GM18498 (cell line): ENCODE data around the gene KCTD2.
"Not testable (repeated sequence)": the region's sequence is repeated elsewhere in the genome, so short reads cannot be mapped to it uniquely, and the experiment has no call there.

Source experiments
- ATAC-seq: cut with Tn5 transposase; IDR thresholded peaks from one replicate; pipeline ENCODE4 v1.9.1; 2021; ENCODE audit warnings: mild to moderate bottlenecking, moderate library complexity; ENCODE audit not compliant: unreplicated experiment

The KCTD2 gene

DNA sequence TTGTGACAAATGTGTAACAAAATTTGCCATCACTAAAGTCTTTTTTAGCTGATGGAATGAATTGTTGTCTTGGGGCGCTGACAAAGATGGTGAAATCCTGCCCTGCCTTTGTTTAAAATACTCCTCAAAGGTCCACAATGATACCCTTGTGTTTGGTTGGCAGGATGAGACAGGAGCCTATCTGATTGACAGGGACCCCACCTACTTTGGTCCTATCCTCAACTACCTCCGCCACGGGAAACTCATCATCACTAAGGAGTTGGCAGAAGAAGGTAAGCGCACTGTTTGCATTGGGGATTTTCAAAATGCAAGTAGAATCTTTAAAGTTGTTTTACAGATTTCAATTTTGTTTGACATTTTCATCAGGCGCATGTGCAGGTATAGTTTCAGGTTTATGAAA is 2.0 kb downstream of the KCTD2 start:
- ATAC-seq: no peak

GRCh38 chr17:75049706-75050105 is 2.7 kb downstream of the KCTD2 start:
- no peak for ATAC-seq

- ATAC-seq: no peak
These were observed 4.9 kb downstream of the KCTD2 start for GRCh38 chr17:75051941-75052340.

DNA sequence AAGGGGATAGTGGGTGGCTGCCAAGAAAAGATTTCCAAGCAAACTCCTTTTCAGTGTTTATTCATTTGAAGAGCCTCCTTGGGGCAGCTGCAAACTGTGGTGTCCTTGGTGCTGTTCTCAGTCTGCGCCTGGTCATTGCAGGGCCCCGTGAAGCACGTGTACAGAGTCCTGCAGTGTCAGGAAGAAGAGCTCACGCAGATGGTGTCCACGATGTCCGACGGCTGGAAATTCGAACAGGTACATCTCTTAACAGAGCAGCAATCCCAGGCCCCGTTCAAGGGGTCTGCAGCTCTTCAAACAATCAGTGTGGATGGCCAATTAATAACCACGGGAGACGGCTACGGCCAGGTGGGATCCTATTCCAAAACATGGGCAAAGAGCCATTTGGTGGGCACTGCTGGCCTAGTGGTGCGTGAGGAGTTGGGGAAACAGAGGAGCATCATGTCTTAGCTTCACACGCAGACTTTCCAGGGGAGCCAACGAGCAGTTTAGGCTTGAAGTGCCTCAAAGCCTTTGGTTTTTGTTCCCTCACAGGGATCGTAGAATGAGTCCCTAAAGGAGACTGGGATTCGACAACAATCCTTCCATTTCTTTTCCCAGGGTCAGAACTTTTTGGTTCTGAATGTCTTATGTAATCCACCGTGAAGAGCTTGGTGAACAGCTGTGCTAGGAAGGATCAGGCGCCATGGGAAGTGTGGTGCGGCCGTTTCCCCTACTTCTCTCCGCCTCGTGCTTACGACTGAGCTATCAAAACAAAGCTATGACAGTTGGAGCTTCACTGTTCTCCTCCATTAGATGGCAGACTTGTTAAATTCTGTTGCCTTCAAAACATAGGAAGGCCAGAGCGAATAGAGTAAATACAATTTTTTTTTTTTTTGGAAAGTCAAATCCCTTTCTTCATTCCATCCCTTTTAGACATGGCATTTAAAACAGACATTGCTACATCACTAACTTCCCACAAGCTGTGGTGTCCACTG is 12.6 kb downstream of the KCTD2 start:
- no peak for ATAC-seq

DNA sequence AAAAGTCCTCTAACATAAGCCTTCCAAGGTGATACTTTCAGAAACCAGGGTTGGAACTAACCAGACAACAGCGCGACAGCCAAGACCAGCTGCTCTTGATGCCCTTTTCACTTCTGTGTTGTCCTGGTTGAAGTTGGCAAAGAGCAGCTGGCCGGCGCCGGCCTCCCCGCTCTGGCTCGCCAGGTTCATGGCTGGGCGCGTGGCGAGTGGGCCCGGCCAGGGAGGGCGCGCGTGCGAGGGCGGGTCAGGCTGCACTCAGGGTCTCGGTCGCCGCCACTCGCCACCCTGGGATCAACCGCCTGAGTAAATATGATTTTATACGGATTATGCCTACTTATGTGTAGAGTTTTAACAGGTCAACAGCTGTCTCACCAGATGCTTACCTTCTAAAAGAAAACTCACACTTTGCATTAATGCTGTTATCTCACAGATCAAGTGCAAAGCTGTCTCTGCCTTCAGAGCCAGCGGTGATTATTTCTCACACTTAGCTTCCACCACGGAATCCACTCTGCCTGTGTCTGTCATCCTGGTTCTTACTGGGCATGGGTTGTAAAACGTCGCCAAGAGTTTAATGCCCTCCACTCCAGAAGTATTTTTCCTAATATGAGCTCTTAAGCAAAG is 13.5 kb downstream of the KCTD2 start:
- no peak for ATAC-seq

- ATAC-seq: no peak
These were observed 14.0 kb downstream of the KCTD2 start for GRCh38 chr17:75061055-75061438.

GRCh38 chr17:75061618-75062017 is 14.6 kb downstream of the KCTD2 start:
- ATAC-seq: no peak

DNA sequence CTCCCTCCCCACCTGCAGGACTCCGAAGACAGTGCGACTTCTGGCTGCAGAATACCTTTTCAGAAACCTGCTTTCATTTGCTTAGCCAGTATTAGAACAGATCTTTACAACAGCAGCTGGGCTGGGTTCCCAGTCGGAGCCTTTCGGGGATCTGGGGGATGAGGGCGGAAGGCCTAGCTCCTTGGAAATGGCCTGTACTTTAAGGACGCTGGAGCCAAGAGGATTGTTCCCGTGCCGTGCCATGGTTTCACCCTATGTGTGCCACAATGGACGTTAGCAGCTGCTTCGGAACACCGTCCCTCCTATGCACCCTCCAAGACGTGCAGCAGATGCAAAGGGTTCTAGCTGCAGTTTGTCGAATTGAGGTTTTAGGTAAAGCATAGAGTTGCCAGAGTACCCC is 16.2 kb downstream of the KCTD2 start:
- no peak for ATAC-seq

DNA sequence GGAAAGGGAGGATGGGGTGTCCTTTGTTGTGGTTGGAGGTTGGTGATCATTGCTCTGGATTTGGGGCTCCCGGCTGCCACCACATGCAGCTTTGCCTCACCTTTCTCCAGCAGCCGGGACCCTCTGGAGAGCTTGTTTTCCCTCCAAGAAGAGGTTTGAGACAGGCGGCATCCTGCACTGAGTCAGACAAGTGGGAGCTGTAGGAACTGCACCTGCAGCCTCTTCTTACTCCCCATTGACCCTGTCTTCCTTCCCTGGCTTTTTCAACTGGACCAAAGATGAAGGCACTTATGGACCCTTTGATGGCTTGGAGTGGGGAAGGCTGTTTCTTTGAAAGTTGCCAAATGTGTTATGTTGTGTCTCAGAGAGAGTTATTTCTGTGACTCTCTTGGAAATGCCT is 16.6 kb downstream of the KCTD2 start:
- ATAC-seq: no peak

DNA sequence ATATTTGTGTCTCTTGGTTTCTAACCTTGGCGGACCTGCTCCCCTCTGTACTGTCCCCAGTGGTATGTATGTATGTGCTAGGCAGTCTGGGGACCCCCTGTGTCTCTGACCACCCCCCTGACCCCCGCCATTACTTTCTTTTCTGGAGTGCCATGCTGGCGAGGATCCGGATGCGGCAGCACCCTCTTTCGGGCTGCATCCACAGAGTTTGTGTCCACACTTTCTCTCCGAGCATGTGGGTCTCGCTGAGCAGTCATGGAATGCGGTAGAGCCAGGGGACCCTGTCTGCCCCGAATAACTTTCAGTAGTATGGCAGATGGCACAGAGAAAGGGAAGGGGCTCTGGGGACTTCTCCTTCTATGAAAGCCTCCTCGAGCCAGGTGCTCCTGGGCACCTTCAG is 17.0 kb downstream of the KCTD2 start:
- no peak for ATAC-seq

DNA sequence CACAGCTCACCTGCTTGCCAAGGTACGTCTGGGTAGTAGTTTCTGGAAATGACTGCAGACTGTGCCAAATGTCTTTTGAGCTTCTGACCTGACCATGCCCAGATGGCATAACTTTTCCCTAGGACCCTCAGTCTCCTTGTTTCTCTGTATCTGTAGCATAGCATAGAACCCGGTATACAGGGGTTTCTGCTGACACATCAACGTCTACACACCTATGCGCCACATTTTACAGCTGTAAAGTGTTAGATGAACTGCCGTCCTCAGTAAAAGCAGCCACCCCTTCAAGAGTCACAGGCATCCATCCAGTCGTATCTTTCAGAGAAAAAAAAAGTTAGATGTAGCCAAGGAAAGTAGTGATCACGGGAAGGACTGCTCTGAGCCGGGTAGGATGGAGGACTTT is 17.4 kb downstream of the KCTD2 start:
- ATAC-seq: no peak

DNA sequence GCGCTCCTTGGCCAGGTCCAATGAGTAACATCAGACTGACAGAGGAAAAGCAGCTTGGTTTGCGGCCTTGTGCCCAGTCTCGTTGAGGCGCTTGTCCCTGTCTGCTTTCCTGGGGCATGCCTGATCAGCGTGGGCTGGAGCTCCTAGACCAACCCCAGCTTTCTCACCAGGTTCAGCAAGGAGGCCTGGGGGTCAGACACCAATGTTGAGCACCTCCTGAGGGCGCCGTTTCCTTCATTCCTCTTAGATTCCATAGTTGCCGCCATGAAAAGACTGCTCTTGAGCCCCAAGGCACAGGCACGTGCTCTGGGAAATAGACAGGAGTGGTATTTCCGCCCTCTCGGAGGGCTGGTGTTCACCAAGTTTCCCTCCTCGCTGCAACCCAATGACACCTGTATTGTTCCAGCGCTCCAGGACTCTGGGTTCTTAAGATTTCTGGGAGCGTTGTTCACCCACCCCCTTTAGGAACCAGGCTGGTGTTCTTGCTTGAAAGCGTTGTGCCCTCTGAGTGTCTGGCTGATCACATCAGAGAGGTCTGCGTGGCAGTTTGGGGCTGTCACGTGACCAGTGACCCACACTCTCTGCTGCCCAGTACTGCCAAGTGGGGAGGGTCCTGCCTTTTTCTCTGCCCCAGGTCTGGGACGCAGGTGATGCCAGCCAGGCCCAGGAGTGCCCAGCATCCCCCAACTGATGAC is 18.0 kb downstream of the KCTD2 start:
- no peak for ATAC-seq

- ATAC-seq: no peak
These were observed 18.6 kb downstream of the KCTD2 start for GRCh38 chr17:75065562-75066151.

DNA sequence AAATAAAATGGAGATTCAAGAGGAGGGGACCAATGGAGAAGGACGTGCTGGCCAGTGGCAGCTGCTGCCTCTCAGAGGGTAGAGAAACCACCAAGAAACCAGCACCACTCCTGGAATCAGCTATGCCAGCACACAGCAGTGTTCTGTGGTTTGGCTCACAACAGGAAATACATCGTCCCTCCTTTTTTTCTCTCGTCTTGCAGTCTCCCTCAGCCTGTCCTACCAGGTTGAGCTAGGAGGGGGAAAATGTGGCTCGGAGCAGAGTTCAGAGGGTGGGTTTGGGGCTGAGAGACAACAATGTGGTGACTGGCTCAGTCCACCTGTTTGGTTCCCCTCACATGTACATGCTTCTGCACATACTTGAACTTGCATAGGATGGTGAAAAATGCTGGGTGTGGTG is 20.8 kb downstream of the KCTD2 start:
- ATAC-seq: no peak

GRCh38 chr17:75068750-75069149 is 21.7 kb downstream of the KCTD2 start:
- no peak for ATAC-seq

GRCh38 chr17:75069783-75070182 is 22.8 kb downstream of the KCTD2 start:
- ATAC-seq: no peak

DNA sequence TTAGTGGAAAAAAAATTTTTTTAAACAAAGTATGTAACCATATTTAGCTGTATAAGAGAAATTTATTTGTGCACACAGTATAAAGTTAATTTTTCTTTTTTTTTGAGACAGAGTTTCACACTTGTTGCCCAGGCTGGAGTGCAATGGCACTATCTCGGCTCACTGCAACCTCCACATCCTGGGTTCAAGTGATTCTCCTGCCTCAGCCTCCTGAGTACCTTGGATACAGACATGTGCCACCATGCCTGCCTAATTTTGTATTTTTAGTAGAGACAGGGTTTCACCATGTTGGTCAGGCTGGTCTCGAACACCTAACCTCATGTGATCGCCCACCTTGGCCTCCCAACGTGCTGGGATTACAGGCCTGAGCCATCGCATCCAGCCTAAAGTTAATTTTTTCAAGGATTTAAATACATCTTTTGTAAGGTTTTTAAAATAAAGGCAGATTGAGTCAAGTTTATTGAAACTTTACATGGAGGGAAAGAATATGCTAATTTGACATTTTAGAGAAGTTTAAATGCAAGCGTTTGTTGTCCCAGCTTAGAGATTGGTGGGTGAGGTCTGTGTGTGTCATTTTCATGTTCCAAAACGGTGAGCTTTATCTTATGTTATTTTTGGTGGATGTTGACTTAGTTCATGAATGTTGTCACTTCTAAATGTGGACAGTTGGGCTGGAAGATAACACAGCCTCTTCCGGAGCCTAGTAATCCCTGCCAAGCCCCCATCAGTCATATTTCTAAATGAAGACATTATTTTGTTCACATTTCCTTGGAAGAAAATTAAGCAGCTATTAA is 24.6 kb downstream of the KCTD2 start:
- not testable (repeated sequence) for ATAC-seq

GRCh38 chr17:75072909-75073308 is 25.9 kb downstream of the KCTD2 start:
- ATAC-seq: not testable (repeated sequence)

- ATAC-seq: no peak
These were observed 26.6 kb downstream of the KCTD2 start for GRCh38 chr17:75073618-75074047.

- ATAC-seq: no peak
These were observed 27.5 kb downstream of the KCTD2 start for GRCh38 chr17:75074532-75074931.
